Measurements from ENCODE around the gene ZFP69.

ZFP69 gene

GRCh38 chr1:40539338-40539737 lies 62.2 kb downstream of the ZFP69 start:
- peaks cover 26% of the 10 kb centered on the region for H3K36me3 ChIP-seq (ENCODE audit: low read length)
- no peak overlapping the region for H3K4me3 ChIP-seq (ENCODE audit: insufficient read depth, low read length, poor library complexity, severe bottlenecking)
- H3K4me2 ChIP-seq (ENCODE audit: low read depth, low read length, poor library complexity, severe bottlenecking) = no peak overlapping the region
- H3K79me2 ChIP-seq (ENCODE audit: insufficient read depth, low read length) = no peaks in the 10 kb centered on the region
- TF ChIP-seq EZH2phosphoT487 (conservative IDR thresholded peaks at IDR 0.05; ENCODE audit: low read length) (no peak), CTCF (IDR thresholded peaks at IDR 0.05; ENCODE audit: insufficient read depth, low read length, poor library complexity, severe bottlenecking) (no peak)
- no peaks in the 10 kb centered on the region for H3K9me2 ChIP-seq (replicated peaks; ENCODE audit: insufficient read depth, low read length)
- H3K9me3 ChIP-seq (ENCODE audit: insufficient read depth, low read length) = no peaks in the 10 kb centered on the region
- H3K27me3 ChIP-seq (ENCODE audit: low read length) = no peaks in the 10 kb centered on the region
- no peak overlapping the region for H2AFZ ChIP-seq (ENCODE audit: low read depth, low read length, severe bottlenecking)
- H3F3A ChIP-seq (ENCODE audit: insufficient read depth) = no peaks in the 10 kb centered on the region
- no peaks in the 10 kb centered on the region for H4K20me1 ChIP-seq (ENCODE audit: low read depth, low read length)
- no peak overlapping the region for H3K9ac ChIP-seq (ENCODE audit: low read length)
- no peak overlapping the region for H3K27ac ChIP-seq (ENCODE audit: low read depth, low read length)

Measured in SU-DHL-6 (cell line).